ES-I3 (cell line): Measurements from ENCODE around the gene RPS6KA2.

ENCODE experiments used
- H3K36me3 ChIP-seq: 2 replicates; pipeline ENCODE4 v1.6.1; 2013; ENCODE audit warnings: mild to moderate bottlenecking, low read length, control low read depth, moderate library complexity; ENCODE audit not compliant: insufficient read depth
- H3K4me1 ChIP-seq: 2 replicates; pipeline ENCODE4 v1.6.1; 2013; ENCODE audit warnings: mild to moderate bottlenecking, control low read depth, low read length; ENCODE audit not compliant: insufficient read depth
- H3K9ac ChIP-seq: 2 replicates; pipeline ENCODE4 v1.6.1; 2013; ENCODE audit warnings: low read depth, mild to moderate bottlenecking, low read length, moderate library complexity
- H3K9me3 ChIP-seq: 2 replicates; pipeline ENCODE4 v1.6.1; 2013; ENCODE audit warnings: mild to moderate bottlenecking, low read length, moderate library complexity; ENCODE audit not compliant: control insufficient read depth, insufficient read depth

Gene RPS6KA2

DNA sequence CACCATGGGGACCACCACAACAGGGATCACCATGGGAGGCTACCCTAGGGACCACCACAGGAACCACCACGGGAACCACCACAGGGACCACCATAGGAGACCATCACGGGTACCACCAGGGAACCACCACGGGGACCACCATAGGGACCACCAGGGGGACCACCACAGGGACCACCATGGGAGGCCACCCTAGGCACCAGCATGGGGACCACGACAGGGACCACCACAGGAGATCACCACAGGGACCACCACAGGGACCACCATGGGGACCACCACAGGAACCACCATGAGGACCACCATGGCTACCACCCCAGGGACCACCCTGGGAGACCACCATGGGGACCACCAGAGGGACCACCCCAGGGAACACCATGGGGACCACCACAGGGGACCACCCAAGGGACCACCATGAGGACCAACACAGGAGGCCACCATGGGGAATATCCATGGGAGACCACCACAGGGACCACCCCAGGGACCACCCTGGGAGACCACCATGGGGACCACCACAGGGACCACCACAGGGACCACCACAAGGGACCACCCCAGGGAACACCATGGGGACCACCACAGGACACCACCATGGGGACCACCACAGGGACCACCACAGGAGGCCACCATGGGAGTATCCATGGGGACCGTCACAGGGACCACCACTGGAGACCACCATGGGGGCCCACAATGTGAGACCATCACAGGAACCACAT is 176.7 kb downstream of the RPS6KA2 start:
- H3K9ac ChIP-seq: no peak overlapping the region

GRCh38 chr6:166449641-166450040 is 177.4 kb downstream of the RPS6KA2 start:
- no peaks in the 10 kb centered on the region; the same call in 1 of the 2 replicates for H3K36me3 ChIP-seq

More for the DNA sequence above, 176.7 kb downstream of the RPS6KA2 start:
- H3K4me1 ChIP-seq: no peaks in the 10 kb centered on the region
- no peaks in the 10 kb centered on the region for H3K9me3 ChIP-seq
- no peaks in the 10 kb centered on the region for H3K36me3 ChIP-seq

DNA sequence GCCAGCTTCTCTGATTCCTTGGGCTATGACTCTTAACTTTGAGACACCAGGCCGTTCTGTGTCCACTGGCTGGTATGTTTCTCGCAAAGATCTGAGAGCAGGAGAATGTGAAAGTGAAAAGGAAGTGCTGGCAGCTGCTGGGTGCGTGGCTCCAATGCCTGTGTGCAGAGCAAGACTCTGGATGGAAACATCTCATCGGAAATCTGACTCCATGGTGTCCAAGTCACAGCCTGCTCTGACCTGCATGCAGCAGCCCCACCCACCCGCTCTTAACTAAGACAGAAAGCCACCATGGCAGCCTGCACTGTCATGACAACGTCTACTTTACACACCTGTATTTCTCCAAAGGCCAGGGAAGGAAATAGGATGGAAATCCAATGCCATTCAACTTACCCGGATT is 178.0 kb downstream of the RPS6KA2 start:
- no peaks in the 10 kb centered on the region; the same call in 1 of the 2 replicates for H3K36me3 ChIP-seq
- H3K9me3 ChIP-seq: no peaks in the 10 kb centered on the region
- H3K4me1 ChIP-seq: no peaks in the 10 kb centered on the region
- no peak overlapping the region for H3K9ac ChIP-seq

More at GRCh38 chr6:166449641-166450040, 177.4 kb downstream of the RPS6KA2 start:
- Histone ChIP-seq H3K9ac (no peak overlapping the region), H3K4me1 (no peaks in the 10 kb centered on the region), H3K9me3 (no peaks in the 10 kb centered on the region)

- Histone ChIP-seq H3K9ac (no peak overlapping the region), H3K4me1 (no peaks in the 10 kb centered on the region), H3K9me3 (no peaks in the 10 kb centered on the region), H3K36me3 (no peaks in the 10 kb centered on the region; the same call in 1 of the 2 replicates)
These were observed 178.6 kb downstream of the RPS6KA2 start for GRCh38 chr6:166448432-166448831.

DNA sequence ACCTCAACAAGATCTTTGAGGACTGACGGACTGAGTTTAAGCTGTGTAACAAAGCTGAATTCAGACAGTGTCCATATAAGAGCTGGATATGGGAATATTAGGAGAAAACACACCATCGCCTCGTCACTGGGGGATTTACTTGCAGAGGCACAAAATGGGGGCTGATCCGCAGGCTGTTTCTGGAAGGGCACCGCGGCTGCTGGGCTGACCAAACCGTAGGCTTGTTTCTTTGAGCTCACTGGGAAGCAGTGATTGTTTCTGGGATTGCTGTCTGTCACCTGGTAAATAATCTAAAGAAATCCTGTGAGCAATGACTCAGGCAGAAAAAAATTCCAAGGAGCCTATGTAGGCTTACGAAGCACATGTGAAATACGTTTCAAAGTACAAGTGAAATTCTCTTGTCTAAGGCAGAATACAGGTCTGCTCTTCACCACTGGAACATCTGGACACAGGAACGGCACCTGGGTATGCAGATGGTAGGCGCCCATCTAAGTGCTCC is 180.4 kb downstream of the RPS6KA2 start:
- Histone ChIP-seq H3K9ac (no peak overlapping the region), H3K36me3 (no peaks in the 10 kb centered on the region; the same call in 1 of the 2 replicates), H3K9me3 (no peaks in the 10 kb centered on the region), H3K4me1 (no peaks in the 10 kb centered on the region)

GRCh38 chr6:166446146-166446545 is 180.9 kb downstream of the RPS6KA2 start:
- Histone ChIP-seq H3K9ac (no peak overlapping the region), H3K9me3 (no peaks in the 10 kb centered on the region), H3K4me1 (no peaks in the 10 kb centered on the region), H3K36me3 (no peaks in the 10 kb centered on the region; the same call in 1 of the 2 replicates)

DNA sequence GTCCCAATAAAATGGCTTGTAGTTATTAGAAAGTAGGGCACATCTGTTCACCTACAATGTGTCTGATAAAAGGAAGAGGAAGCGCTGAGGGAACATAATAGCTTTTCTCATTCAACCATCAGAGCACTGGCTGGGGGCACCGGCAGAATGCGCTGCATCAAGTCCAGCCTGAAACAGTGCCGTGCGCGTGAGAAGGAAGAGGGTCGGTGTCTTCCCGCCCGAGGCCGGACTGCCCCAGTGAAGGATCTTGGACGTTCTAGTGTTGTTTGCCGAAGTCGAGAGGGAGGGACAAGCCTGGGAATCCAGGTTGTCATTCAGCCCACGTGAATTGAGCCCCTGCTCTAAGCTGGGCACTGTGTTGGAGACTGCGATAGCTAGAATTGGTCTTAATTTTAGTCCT is 182.6 kb downstream of the RPS6KA2 start:
- H3K36me3 ChIP-seq: no peaks in the 10 kb centered on the region; the same call in 1 of the 2 replicates
- no peaks in the 10 kb centered on the region for H3K4me1 ChIP-seq
- H3K9ac ChIP-seq: no peak overlapping the region
- H3K9me3 ChIP-seq: no peaks in the 10 kb centered on the region

- Histone ChIP-seq H3K4me1 (no peaks in the 10 kb centered on the region), H3K9me3 (no peaks in the 10 kb centered on the region), H3K36me3 (no peaks in the 10 kb centered on the region; the same call in 1 of the 2 replicates), H3K9ac (no peak overlapping the region)
These were observed 183.9 kb downstream of the RPS6KA2 start for GRCh38 chr6:166443166-166443565.

- H3K4me1 ChIP-seq: no peaks in the 10 kb centered on the region
- no peak overlapping the region for H3K9ac ChIP-seq
- no peaks in the 10 kb centered on the region; the same call in 1 of the 2 replicates for H3K36me3 ChIP-seq
- H3K9me3 ChIP-seq: no peaks in the 10 kb centered on the region
These were observed 184.8 kb downstream of the RPS6KA2 start for GRCh38 chr6:166442131-166442685.

DNA sequence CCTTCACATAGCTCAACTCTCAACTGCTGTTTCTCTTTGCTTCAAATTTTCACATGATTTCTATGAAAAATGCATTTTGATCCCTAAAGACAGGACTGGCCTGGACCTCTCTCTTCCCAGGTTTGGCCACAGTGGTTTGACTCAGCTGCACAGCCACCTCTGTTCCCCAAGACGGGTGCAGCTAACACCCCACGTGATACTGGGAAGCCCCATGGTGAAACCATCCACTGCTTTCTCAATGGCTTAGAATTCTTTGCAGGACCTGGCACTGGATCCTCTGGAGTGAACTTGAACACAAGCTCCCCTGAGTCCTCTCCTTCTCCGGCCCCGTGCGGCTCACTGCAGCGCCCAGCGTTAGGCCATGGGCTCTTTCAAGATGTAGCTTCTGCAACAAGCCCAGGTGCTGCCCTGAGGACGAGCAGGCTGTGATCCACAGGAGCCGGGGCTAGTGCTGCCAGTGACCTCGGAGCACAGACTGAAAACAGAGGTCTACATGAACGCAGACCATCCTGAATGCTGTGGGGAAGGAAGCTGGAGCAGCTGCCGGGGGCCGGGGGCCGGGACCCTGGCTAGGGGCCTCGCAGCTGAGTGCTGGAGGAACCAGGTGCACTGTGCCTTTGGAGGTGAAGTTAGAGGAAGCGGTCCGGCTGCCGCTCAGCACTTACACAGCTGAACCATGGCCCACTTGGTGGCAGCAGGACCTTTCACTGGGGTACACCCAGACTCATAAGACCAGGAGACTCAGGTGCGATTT is 185.5 kb downstream of the RPS6KA2 start:
- H3K4me1 ChIP-seq: no peaks in the 10 kb centered on the region
- no peaks in the 10 kb centered on the region for H3K9me3 ChIP-seq
- no peaks in the 10 kb centered on the region; the same call in 1 of the 2 replicates for H3K36me3 ChIP-seq
- no peak overlapping the region for H3K9ac ChIP-seq

DNA sequence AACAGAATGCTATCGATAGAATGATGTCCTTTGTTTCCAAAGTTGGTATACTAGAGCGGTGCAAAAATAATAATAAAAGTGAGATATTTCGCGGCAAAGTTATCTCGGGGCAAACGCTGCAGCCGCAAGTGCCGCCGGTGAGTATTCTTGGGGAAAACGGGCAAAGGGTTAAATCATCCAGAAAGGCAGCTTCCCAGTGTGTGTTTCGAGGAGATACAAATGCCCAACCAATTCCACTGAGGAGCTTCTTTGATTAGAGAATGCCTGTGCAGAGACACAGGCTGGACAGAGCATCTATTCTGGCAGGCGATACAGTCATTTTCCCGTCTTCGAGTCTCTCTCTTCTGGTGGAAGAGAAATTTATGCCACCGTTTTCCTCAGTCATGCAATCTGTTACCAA is 186.3 kb downstream of the RPS6KA2 start:
- no peaks in the 10 kb centered on the region for H3K4me1 ChIP-seq

GRCh38 chr6:166440106-166440505 is 186.9 kb downstream of the RPS6KA2 start:
- Histone ChIP-seq H3K36me3 (no peaks in the 10 kb centered on the region; the same call in 1 of the 2 replicates), H3K9ac (no peak overlapping the region), H3K9me3 (no peaks in the 10 kb centered on the region), H3K4me1 (no peaks in the 10 kb centered on the region)

More for the DNA sequence above, 186.3 kb downstream of the RPS6KA2 start:
- H3K9ac ChIP-seq: no peak overlapping the region
- H3K9me3 ChIP-seq: no peaks in the 10 kb centered on the region
- no peaks in the 10 kb centered on the region; the same call in 1 of the 2 replicates for H3K36me3 ChIP-seq

GRCh38 chr6:166439366-166440091 is 187.5 kb downstream of the RPS6KA2 start:
- Histone ChIP-seq H3K36me3 (no peaks in the 10 kb centered on the region; the same call in 1 of the 2 replicates), H3K9me3 (no peaks in the 10 kb centered on the region), H3K4me1 (no peaks in the 10 kb centered on the region), H3K9ac (no peak overlapping the region)
